Thyroid gland (tissue), 4 donors: ENCODE measurements around the gene SLC27A3. TPM values are rescaled to one million over a fixed set of nuclear protein-coding genes. Genes with fewer than 3 reads are reported as not detected.
"Not testable (repeated sequence)": the region's sequence is repeated elsewhere in the genome, so short reads cannot be mapped to it uniquely, and the experiment has no call there.

Experiments
- DNase-seq, 2 donors: peaks; one replicate each; pipeline ENCODE4 v3.0.0-alpha.2; 2019
- H3K27ac ChIP-seq, 3 donors: fragments of 200-600 bp; sonication (generic); 1 replicate in 2 of 3; 2 replicates in 1 of 3; pipeline ENCODE4 v1.5.1; 2016 to 2019; ENCODE audit warnings: mild to moderate bottlenecking in 1 of 3, moderate library complexity in 1 of 3
- H3K27me3 ChIP-seq: fragments of 200-600 bp; sonication (generic); one replicate; pipeline ENCODE4 v1.5.1; 2019
- H3K36me3 ChIP-seq, 2 donors: fragments of 200-600 bp; sonication (generic); one replicate each; pipeline ENCODE4 v1.5.1; 2016 to 2019
- H3K4me1 ChIP-seq, 2 donors: fragments of 200-600 bp; sonication (generic); one replicate each; pipeline ENCODE4 v1.5.1; 2017 to 2019
- H3K4me3 ChIP-seq, 3 donors: fragments of 200-600 bp; sonication (generic); replicated peaks in 1 of 3; 1 replicate in 2 of 3; 2 replicates in 1 of 3; pipeline ENCODE4 v1.5.1; 2016; ENCODE audit warnings: mild to moderate bottlenecking in 1 of 3
- H3K9me3 ChIP-seq: fragments of 200-600 bp; sonication (generic); one replicate; pipeline ENCODE4 v1.5.1; 2017
- POLR2A ChIP-seq, 2 donors: fragments of 450-650 bp; IDR thresholded peaks; one replicate each; pipeline ENCODE4 v1.6.1; 2017; ENCODE audit warnings: antibody characterized with exemption in 2 of 2, mild to moderate bottlenecking in 2 of 2, moderate library complexity in 1 of 2
- WGBS, 2 donors: methylation state at CpG; one replicate each; pipeline ENCODE4 v1.1.5; 2017; 5-methylcytosine and 5-hydroxymethylcytosine counted together
- intact Hi-C: fragments of 100-400 bp; cut with DNase I; formaldehyde crosslinking; loops from one replicate; pipeline ENCODE4 v1.15.1; 2023
- total RNA-seq, 4 donors: library from RNA; depleted of rRNA; stranded (reverse); fragments of >200 nt; gene quantifications; one replicate each; pipeline ENCODE4 v1.2.3, GENCODE V29; 2016
- TF ChIP-seq, protein P1 (sequence below), 6 experiments: fragments of 200-600 bp in 3 of 6; fragments of 450-650 bp in 3 of 6; sonication (generic) in 3 of 6; IDR thresholded peaks; one replicate each; pipeline ENCODE4 v1.5.1; 2016 to 2019; ENCODE audit warnings: antibody characterized with exemption in 6 of 6, mild to moderate bottlenecking in 2 of 6, inconsistent platforms in 1 of 6, moderate library complexity in 1 of 6

The SLC27A3 gene
- total RNA-seq, 4 donors from 2014 or later: 14.4 to 32.5 (median 23.2) TPM

DNA sequence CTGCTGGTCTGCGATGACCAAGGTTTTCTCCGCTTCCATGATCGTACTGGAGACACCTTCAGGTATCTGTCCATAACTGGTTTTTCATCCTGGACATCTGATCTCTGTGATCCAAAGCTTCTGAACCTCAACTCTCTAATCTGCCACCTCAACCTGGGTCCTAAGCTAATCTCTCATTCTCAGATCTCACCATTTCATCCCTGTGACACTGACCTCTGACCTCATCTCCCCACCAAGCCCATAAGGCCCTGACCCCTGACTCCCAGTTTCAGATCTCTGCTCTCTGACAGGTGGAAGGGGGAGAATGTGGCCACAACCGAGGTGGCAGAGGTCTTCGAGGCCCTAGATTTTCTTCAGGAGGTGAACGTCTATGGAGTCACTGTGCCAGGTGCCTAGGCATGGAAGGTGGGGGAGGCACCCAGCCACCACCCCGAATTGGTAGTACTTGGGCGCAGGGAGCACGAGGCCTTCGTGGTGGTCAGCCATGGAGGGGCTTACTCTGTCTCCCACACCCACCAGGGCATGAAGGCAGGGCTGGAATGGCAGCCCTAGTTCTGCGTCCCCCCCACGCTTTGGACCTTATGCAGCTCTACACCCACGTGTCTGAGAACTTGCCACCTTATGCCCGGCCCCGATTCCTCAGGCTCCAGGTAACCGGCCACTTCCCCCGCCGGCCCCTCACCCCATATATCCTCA is 3.8 kb downstream of the SLC27A3 start:
- Histone ChIP-seq H3K27me3 (no peaks in the 10 kb centered on the region), H3K9me3 (no peaks in the 10 kb centered on the region), H3K4me1 (peaks cover 17 to 45% of the 10 kb centered on the region in 2 donors), H3K4me3 (no peak overlapping the region), H3K36me3 (no peaks in the 10 kb centered on the region), H3K27ac (no peak overlapping the region)
- WGBS, 2 donors: 92 to 93% methylated on average over 17 to 18 of the region's 18 CpGs
- DNase-seq: no peak
- TF ChIP-seq POLR2A (IDR thresholded peaks at IDR 0.05): no peak
- TF ChIP-seq, protein P1, sequence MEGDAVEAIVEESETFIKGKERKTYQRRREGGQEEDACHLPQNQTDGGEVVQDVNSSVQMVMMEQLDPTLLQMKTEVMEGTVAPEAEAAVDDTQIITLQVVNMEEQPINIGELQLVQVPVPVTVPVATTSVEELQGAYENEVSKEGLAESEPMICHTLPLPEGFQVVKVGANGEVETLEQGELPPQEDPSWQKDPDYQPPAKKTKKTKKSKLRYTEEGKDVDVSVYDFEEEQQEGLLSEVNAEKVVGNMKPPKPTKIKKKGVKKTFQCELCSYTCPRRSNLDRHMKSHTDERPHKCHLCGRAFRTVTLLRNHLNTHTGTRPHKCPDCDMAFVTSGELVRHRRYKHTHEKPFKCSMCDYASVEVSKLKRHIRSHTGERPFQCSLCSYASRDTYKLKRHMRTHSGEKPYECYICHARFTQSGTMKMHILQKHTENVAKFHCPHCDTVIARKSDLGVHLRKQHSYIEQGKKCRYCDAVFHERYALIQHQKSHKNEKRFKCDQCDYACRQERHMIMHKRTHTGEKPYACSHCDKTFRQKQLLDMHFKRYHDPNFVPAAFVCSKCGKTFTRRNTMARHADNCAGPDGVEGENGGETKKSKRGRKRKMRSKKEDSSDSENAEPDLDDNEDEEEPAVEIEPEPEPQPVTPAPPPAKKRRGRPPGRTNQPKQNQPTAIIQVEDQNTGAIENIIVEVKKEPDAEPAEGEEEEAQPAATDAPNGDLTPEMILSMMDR (IDR thresholded peaks at IDR 0.05): no peak
- intact Hi-C loops: no loop called here

DNA sequence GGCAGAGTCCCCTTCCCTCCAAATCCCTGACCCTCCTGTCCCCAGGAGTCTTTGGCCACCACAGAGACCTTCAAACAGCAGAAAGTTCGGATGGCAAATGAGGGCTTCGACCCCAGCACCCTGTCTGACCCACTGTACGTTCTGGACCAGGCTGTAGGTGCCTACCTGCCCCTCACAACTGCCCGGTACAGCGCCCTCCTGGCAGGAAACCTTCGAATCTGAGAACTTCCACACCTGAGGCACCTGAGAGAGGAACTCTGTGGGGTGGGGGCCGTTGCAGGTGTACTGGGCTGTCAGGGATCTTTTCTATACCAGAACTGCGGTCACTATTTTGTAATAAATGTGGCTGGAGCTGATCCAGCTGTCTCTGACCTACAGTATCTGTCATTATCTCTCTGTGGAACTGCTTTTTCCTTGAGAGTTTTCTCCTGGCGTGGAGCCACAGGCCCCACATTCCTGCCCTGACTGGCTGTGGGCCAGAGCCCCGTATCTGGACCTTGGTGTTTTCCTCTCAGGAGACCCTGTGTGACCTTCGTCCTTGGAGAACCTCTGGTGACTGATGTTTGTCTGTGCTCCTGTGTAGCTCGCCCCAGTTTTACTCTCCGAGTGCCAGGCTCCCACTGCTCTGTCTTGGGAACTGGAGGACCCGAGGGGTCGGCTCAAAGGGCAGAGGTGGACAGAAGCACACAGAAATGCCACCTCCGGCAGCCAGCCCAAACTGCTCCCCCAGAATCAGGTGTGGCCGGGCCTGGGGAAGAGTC is 4.8 kb downstream of the SLC27A3 start:
- Histone ChIP-seq H3K4me1 (peaks cover 9 to 35% of the 10 kb centered on the region in 2 donors), H3K27me3 (no peaks in the 10 kb centered on the region), H3K36me3 (no peaks in the 10 kb centered on the region), H3K9me3 (no peaks in the 10 kb centered on the region), H3K4me3 (no peak overlapping the region), H3K27ac (no peak overlapping the region)
- WGBS, 2 donors: 73 to 85% methylated on average over 17 of the region's 17 CpGs
- intact Hi-C loops: no loop called here
- DNase-seq: no peak
- TF ChIP-seq, protein P1 (IDR thresholded peaks at IDR 0.05): no peak
- TF ChIP-seq POLR2A (IDR thresholded peaks at IDR 0.05): no peak

DNA sequence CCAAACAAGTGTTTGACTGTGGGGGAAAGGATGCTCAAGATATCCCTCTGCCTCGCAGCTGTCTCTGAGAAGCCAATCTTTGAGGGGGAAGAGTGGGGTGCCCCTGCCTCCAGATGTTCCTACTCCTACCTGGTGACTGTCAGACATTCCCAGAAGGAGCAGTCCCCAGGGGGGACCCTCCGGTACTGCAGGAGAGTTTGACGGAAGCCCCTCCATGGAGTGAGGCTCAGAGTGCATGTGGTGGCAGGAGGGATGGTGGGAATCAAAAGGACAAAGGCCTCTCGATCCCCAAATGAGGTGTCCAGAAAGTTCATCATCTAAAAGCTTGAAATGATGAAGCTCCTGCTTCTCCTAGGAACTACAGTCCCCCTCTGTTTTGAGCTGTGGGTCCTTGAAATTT is 5.3 kb downstream of the SLC27A3 start:
- no peaks in the 10 kb centered on the region for H3K27me3 ChIP-seq
- intact Hi-C loops: no loop called here
- WGBS, 2 donors: 69 to 88% methylated on average over 3 to 4 of the region's 4 CpGs
- no peaks in the 10 kb centered on the region for H3K36me3 ChIP-seq
- H3K4me1 ChIP-seq: peaks cover 9 to 35% of the 10 kb centered on the region in 2 donors
- no peak overlapping the region for H3K27ac ChIP-seq
- DNase-seq: no peak
- H3K4me3 ChIP-seq: no peak overlapping the region
- H3K9me3 ChIP-seq: no peaks in the 10 kb centered on the region
- TF ChIP-seq, protein P1 (IDR thresholded peaks at IDR 0.05): no peak
- no peak for TF ChIP-seq POLR2A (IDR thresholded peaks at IDR 0.05)

DNA sequence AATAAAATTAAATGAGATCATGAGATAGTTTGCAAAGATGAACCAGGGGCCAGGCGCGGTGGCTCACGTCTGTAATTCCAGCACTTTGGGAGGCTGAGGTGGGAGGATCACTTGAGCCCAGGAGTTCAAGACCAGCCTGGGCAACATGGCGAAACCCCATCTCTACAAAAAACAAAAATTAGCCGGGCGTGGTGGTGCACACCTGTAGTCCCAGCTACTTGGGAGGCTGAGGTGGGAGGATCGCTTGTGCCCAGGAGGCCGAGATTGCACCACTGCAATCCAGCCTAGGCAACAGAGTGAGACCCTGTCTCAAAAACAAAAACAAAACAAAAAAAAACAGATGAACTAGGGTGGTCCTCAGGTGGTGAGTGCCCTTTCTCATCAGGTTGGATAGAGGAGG is 7.4 kb downstream of the SLC27A3 start:
- 90 to 92% methylated on average over 8 of the region's 8 CpGs for WGBS, 2 donors
- Histone ChIP-seq H3K4me1 (peaks cover 4 to 19% of the 10 kb centered on the region in 2 donors), H3K27ac (peak overlapping the region; percentile 80 to 93 (median 90)), H3K4me3 (peak overlapping the region in 1 of 3 donors; percentile 47)
- DNase-seq, H3K27me3 ChIP-seq, intact Hi-C loops, H3K9me3 ChIP-seq, H3K36me3 ChIP-seq: not testable (repeated sequence)

DNA sequence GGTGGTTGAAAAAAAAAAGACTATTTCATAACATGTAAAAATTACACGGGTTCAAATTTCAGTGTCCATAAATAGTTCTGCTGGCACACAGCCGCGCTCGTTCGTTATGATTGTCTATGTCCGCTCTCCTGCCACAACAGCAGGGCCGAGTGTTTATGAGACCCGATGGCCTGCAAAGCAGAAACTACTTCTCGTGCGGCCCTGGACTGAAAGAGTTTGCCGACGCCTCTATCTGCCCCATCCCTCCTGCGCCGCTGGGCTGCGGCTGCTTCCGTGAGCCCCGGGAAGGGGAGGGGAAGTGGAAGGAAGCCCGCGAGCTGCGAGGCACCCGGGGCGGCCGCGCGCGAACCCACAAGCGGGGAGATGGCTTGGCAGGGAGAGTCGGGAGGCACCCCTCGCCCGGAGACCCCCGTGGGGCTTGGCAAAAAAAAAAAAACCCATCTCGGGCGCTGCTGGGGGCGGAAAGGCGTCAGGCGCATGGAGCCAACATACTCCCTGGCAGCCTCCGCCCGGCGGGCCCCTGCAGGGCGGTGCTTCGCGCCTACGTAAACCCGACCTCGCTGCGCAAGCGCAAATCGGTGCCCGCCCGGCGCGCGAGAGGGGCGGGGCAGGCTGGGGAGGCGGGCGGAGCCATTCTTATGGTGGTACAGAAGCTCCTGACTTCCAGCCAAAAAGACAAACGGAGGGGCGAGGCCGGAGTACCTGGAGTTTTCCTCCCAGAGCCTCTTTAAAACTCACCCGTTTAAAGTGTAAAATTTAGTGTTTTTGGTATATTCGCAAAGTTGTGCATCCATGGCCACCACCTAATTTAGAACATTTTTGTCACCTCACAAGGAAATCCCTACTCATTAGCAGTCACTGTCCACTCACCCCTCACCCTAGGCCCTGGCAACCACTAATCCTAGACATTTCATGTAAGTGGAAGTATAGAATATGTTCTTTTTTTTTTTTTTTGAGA is 8.3 kb downstream of the SLC27A3 start:
- Histone ChIP-seq H3K27me3 (no peaks in the 10 kb centered on the region), H3K27ac (peak overlapping the region; percentile 80 to 93 (median 90)), H3K4me1 (peaks cover 4 to 11% of the 10 kb centered on the region in 2 donors), H3K9me3 (no peaks in the 10 kb centered on the region), H3K36me3 (no peaks in the 10 kb centered on the region), H3K4me3 (peak overlapping the region; percentile 21 to 57 (median 47))
- 1 to 2% methylated on average over 14 to 59 of the region's 61 CpGs for WGBS, 2 donors
- intact Hi-C loops: no loop called here
- peak; percentile 85 to 90 for TF ChIP-seq POLR2A (IDR thresholded peaks at IDR 0.05)
- TF ChIP-seq, protein P1 (IDR thresholded peaks at IDR 0.05): peak in 4 of 6 experiments; percentile 7 to 32 (median 27)
- DNase-seq: peak; percentile 86 to 87
